WTC11 (cell line): Measurements from ENCODE around the gene TACR1. TPM values are rescaled to one million over a fixed set of nuclear protein-coding genes. Genes with fewer than 3 reads are reported as not detected.

Source experiments
- ATAC-seq: fragments of 200-7000 bp; cut with Tn5 transposase; 2 replicates; pipeline ENCODE4 v1.10.0; 2021; ENCODE audit warnings: mild to moderate bottlenecking, moderate library complexity
- CTCF ChIA-PET: fragments of 300-600 bp; sonication (Branson Sonifier 250); formaldehyde crosslinking; loops from one replicate; lab custom pipeline; 2021; ENCODE audit warnings: antibody characterized with exemption; lab: Charles Lee
- POLR2A ChIA-PET: fragments of 350-600 bp; sonication (Branson Sonifier 250); formaldehyde crosslinking; loops from one replicate; lab custom pipeline; 2021; ENCODE audit warnings: antibody characterized with exemption; lab: Charles Lee
- DNase-seq: peaks from one replicate; pipeline ENCODE4 v3.0.0; 2021; ENCODE audit warnings: low spot score
- H3K27ac Mint-ChIP-seq: 2 replicates; pipeline ENCODE4 v1.8.0; 2021; ENCODE audit warnings: mixed read lengths
- H3K27me3 Mint-ChIP-seq: 2 replicates; pipeline ENCODE4 v1.8.0; 2021; ENCODE audit warnings: low read depth, mild to moderate bottlenecking, moderate library complexity, mixed read lengths
- H3K36me3 Mint-ChIP-seq: 2 replicates; pipeline ENCODE4 v1.8.0; 2021; ENCODE audit warnings: mixed read lengths
- H3K4me1 Mint-ChIP-seq: 2 replicates; pipeline ENCODE4 v1.8.0; 2022; ENCODE audit warnings: mixed read lengths
- H3K4me3 Mint-ChIP-seq: 2 replicates; pipeline ENCODE4 v1.8.0; 2021; ENCODE audit warnings: mild to moderate bottlenecking, moderate library complexity, mixed read lengths
- H3K9me3 Mint-ChIP-seq: 2 replicates; pipeline ENCODE4 v1.8.0; 2021; ENCODE audit warnings: mixed read lengths
- AFF4 ChIP-seq: sonication (generic); formaldehyde crosslinking; IDR thresholded peaks from 2 replicates; pipeline ENCODE4 v1.8.1; 2023; ENCODE audit warnings: mild to moderate bottlenecking, missing genetic modification reagents, borderline replicate concordance
- ARID4B ChIP-seq: sonication (generic); formaldehyde crosslinking; IDR thresholded peaks from 2 replicates; pipeline ENCODE4 v1.8.0; 2023; ENCODE audit warnings: missing genetic modification reagents, mild to moderate bottlenecking, borderline replicate concordance
- ELF4 ChIP-seq: sonication (generic); formaldehyde crosslinking; IDR thresholded peaks from 2 replicates; pipeline ENCODE4 v1.8.1; 2022; ENCODE audit warnings: low read depth, mild to moderate bottlenecking, moderate library complexity, missing genetic modification reagents
- FOXJ3 ChIP-seq: sonication (generic); formaldehyde crosslinking; IDR thresholded peaks from 2 replicates; pipeline ENCODE4 v1.9.0; 2021; ENCODE audit warnings: missing genetic modification reagents, mild to moderate bottlenecking, borderline replicate concordance
- HMGXB4 ChIP-seq: sonication (generic); formaldehyde crosslinking; IDR thresholded peaks from 2 replicates; pipeline ENCODE4 v1.8.1; 2023; ENCODE audit warnings: mild to moderate bottlenecking, moderate library complexity, missing genetic modification reagents
- IRF1 ChIP-seq: sonication (generic); formaldehyde crosslinking; IDR thresholded peaks from 2 replicates; pipeline ENCODE4 v1.8.0; 2023; ENCODE audit warnings: missing genetic modification reagents
- NR3C1 ChIP-seq: sonication (generic); formaldehyde crosslinking; conservative IDR thresholded peaks from 2 replicates; pipeline ENCODE4 v1.8.1; 2023; ENCODE audit warnings: low read depth, mild to moderate bottlenecking, missing genetic modification reagents
- SMAD3 ChIP-seq: sonication (generic); formaldehyde crosslinking; IDR thresholded peaks from 2 replicates; pipeline ENCODE4 v1.8.0; 2022; ENCODE audit warnings: missing genetic modification reagents, mild to moderate bottlenecking, borderline replicate concordance
- SOX15 ChIP-seq: fragments of 250-450 bp; sonication (Bioruptor Pico); IDR thresholded peaks from 2 replicates; pipeline ENCODE4 v1.9.0; 2021; ENCODE audit warnings: mild to moderate bottlenecking
- SP1 ChIP-seq: sonication (generic); formaldehyde crosslinking; conservative IDR thresholded peaks from 2 replicates; pipeline ENCODE4 v1.8.1; 2022; ENCODE audit warnings: missing genetic modification reagents
- STAT6 ChIP-seq: sonication (generic); formaldehyde crosslinking; conservative IDR thresholded peaks from 2 replicates; pipeline ENCODE4 v1.8.1; 2023; ENCODE audit warnings: mild to moderate bottlenecking, low read depth, missing genetic modification reagents, moderate library complexity
- TCF7 ChIP-seq: sonication (generic); formaldehyde crosslinking; IDR thresholded peaks from 2 replicates; pipeline ENCODE4 v1.8.0; 2022; ENCODE audit warnings: mild to moderate bottlenecking, low read depth, missing genetic modification reagents, moderate library complexity
- ZNF121 ChIP-seq: sonication (generic); formaldehyde crosslinking; IDR thresholded peaks from 2 replicates; pipeline ENCODE4 v1.8.0; 2023; ENCODE audit warnings: missing genetic modification reagents
- ZNF219 ChIP-seq: sonication (generic); formaldehyde crosslinking; IDR thresholded peaks from 2 replicates; pipeline ENCODE4 v1.8.0; 2023; ENCODE audit warnings: missing genetic modification reagents, mild to moderate bottlenecking, borderline replicate concordance
- total RNA-seq: library from RNA; stranded (reverse); gene quantifications from 3 replicates; pipeline ENCODE4 v1.2.3, GENCODE V29; 2021

TACR1 gene
- total RNA-seq, 1 experiment from 2014 or later, result 0.13 TPM

GRCh38 chr2:75175456-75175855, 23.9 kb downstream of the TACR1 start (continued):
- TF ChIP-seq IRF1 (CRISPR knock-in tag), result no peak
- TF ChIP-seq ZNF121 (CRISPR knock-in tag), result no peak

GRCh38 chr2:75174981-75175380, 24.3 kb downstream of the TACR1 start:
- DNase-seq, result no peak
- CTCF ChIA-PET, result no interaction called here
- no peak for ATAC-seq
- Mint-ChIP-seq H3K4me3 (no peak overlapping the region), H3K27ac (no peak overlapping the region), H3K4me1 (peaks cover 51% of the 10 kb centered on the region), H3K9me3 (peaks cover 9% of the 10 kb centered on the region), H3K36me3 (peaks cover 9% of the 10 kb centered on the region), H3K27me3 (no peaks in the 10 kb centered on the region)
- TF ChIP-seq STAT6 (no peak), ZNF219 (CRISPR knock-in tag) (no peak), TCF7 (CRISPR knock-in tag) (no peak), HMGXB4 (CRISPR knock-in tag) (no peak), NR3C1 (CRISPR knock-in tag) (no peak)
- POLR2A ChIA-PET, result no interaction called here

- Mint-ChIP-seq H3K4me3 (peak overlapping the region; percentile 14; the same call in 1 of the 2 replicates), H3K27ac (no peak overlapping the region), H3K9me3 (peaks cover 14% of the 10 kb centered on the region), H3K36me3 (peaks cover 12% of the 10 kb centered on the region), H3K27me3 (no peaks in the 10 kb centered on the region), H3K4me1 (peaks cover 51% of the 10 kb centered on the region)
- ChIA-PET CTCF (no interaction called here), POLR2A (no interaction called here)
- peak; percentile 44 for ATAC-seq
- TF ChIP-seq SMAD3 (CRISPR knock-in tag) (no peak), FOXJ3 (CRISPR knock-in tag) (no peak), AFF4 (CRISPR knock-in tag) (no peak), SOX15 (CRISPR knock-in tag) (no peak), ZNF121 (CRISPR knock-in tag) (no peak)
- DNase-seq, result no peak
Observed at GRCh38 chr2:75174519-75174918, 24.8 kb downstream of the TACR1 start.

- POLR2A ChIA-PET, result no interaction called here
- Mint-ChIP-seq H3K36me3 (peaks cover 16% of the 10 kb centered on the region), H3K27me3 (no peaks in the 10 kb centered on the region), H3K27ac (peak overlapping the region; percentile 80), H3K4me1 (peaks cover 51% of the 10 kb centered on the region), H3K4me3 (no peak overlapping the region), H3K9me3 (peaks cover 18% of the 10 kb centered on the region)
- peak; percentile 78 for ATAC-seq
- CTCF ChIA-PET, result no interaction called here
- no peak for DNase-seq
- TF ChIP-seq SP1 (CRISPR knock-in tag) (no peak), ELF4 (CRISPR knock-in tag) (no peak), ARID4B (CRISPR knock-in tag) (no peak)
Observed at GRCh38 chr2:75173740-75174139, 25.6 kb downstream of the TACR1 start.
